OCI-LY7 (cell line): ENCODE data around the gene CDK14. TPM values are rescaled to one million over a fixed set of nuclear protein-coding genes. Genes with fewer than 3 reads are reported as not detected.

Source experiments
- BruUV-seq: library from RNA; stranded (reverse); fragments of 400-500 nt; replicated peaks from 2 replicates; lab custom pipeline; 2021; lab: Mats Ljungman, UMichigan
- CTCF ChIA-PET: fragments of 300-600 bp; sonication (Branson Sonifier 250); formaldehyde crosslinking; loops from one replicate; lab custom pipeline; 2022; ENCODE audit warnings: antibody characterized with exemption; ENCODE audit not compliant: unreplicated experiment; lab: Charles Lee
- POLR2A ChIA-PET: fragments of 300-600 bp; sonication (Branson Sonifier 250); formaldehyde crosslinking; loops from one replicate; lab custom pipeline; 2022; ENCODE audit warnings: antibody characterized with exemption; lab: Charles Lee
- DNase-seq: peaks from one replicate; pipeline ENCODE4 v3.0.0-alpha.2; 2015; ENCODE audit warnings: low spot score
- H2AFZ ChIP-seq: fragments of 200-600 bp; sonication (generic), shearing (Covaris generic); 2 replicates; pipeline ENCODE4 v1.6.1; 2014; ENCODE audit warnings: mild to moderate bottlenecking, antibody characterized with exemption, low read length, moderate library complexity
- H3K27ac ChIP-seq: fragments of 200-600 bp; sonication (generic); 2 replicates; pipeline ENCODE4 v1.5.1; 2014; ENCODE audit warnings: mixed run types, low read depth, mild to moderate bottlenecking, moderate library complexity, low read length, inconsistent platforms; ENCODE audit not compliant: poor library complexity, severe bottlenecking
- H3K36me3 ChIP-seq: fragments of 200-600 bp; sonication (generic); 2 replicates; pipeline ENCODE4 v1.6.1; 2014; ENCODE audit warnings: mild to moderate bottlenecking, antibody characterized with exemption, low read length, moderate library complexity, mixed read lengths; ENCODE audit not compliant: insufficient read depth
- H3K4me1 ChIP-seq: fragments of 200-600 bp; sonication (generic); 2 replicates; pipeline ENCODE4 v1.5.1; 2014; ENCODE audit warnings: mild to moderate bottlenecking, low read length; ENCODE audit not compliant: insufficient read depth, poor library complexity, severe bottlenecking
- H3K4me2 ChIP-seq: fragments of 200-600 bp; sonication (generic); 2 replicates; pipeline ENCODE4 v1.6.1; 2014; ENCODE audit warnings: mild to moderate bottlenecking, low read length
- H3K4me3 ChIP-seq: fragments of 200-600 bp; sonication (generic); 2 replicates; pipeline ENCODE4 v1.5.1; 2014; ENCODE audit warnings: mild to moderate bottlenecking, low read depth, low read length; ENCODE audit not compliant: poor library complexity, severe bottlenecking
- H3K79me2 ChIP-seq: fragments of 200-600 bp; sonication (generic); 2 replicates; pipeline ENCODE4 v1.6.1; 2016; ENCODE audit warnings: low read depth, mild to moderate bottlenecking, low read length, moderate library complexity, mixed read lengths; ENCODE audit not compliant: insufficient read depth
- H3K9me2 ChIP-seq: fragments of 200-600 bp; sonication (generic); 2 replicates; pipeline ENCODE4 v1.6.1; 2016; ENCODE audit warnings: mild to moderate bottlenecking, low read length, mixed read lengths; ENCODE audit not compliant: insufficient read depth
- H3K9me3 ChIP-seq: fragments of 200-600 bp; sonication (generic); 2 replicates; pipeline ENCODE4 v1.6.1; 2014; ENCODE audit warnings: mild to moderate bottlenecking, mixed run types, low read length, mixed read lengths
- H4K20me1 ChIP-seq: fragments of 200-600 bp; sonication (generic); 2 replicates; pipeline ENCODE4 v1.6.1; 2014; ENCODE audit warnings: mild to moderate bottlenecking, antibody characterized with exemption, low read length, moderate library complexity, mixed read lengths; ENCODE audit not compliant: insufficient read depth
- EZH2phosphoT487 ChIP-seq: fragments of 200-600 bp; sonication (generic); IDR thresholded peaks from 2 replicates; pipeline ENCODE4 v1.6.1; 2018; ENCODE audit warnings: low read depth, borderline replicate concordance, mild to moderate bottlenecking, mixed run types, antibody characterized with exemption, low read length, moderate library complexity, mixed read lengths
- intact Hi-C: fragments of 100-400 bp; cut with micrococcal nuclease; formaldehyde crosslinking; loops from one replicate; pipeline ENCODE4 v1.10.0; 2022; ENCODE audit not compliant: unreplicated experiment
- total RNA-seq, 2 experiments: library from RNA; depleted of rRNA in 1 of 2; stranded (reverse); fragments of >200 nt in 1 of 2; shearing (Covaris generic) in 1 of 2; gene quantifications; 2 replicates each; pipeline ENCODE4 v1.2.3, GENCODE V29; 2014 to 2022
- TF ChIP-seq, protein P1 (sequence below): fragments of 200-600 bp; sonication (generic); conservative IDR thresholded peaks from 2 replicates; pipeline ENCODE4 v1.5.1; 2014; ENCODE audit warnings: mild to moderate bottlenecking, antibody characterized with exemption, low read length, moderate library complexity, mixed read lengths

Gene CDK14
- total RNA-seq, 2 experiments from 2014 or later, result 90.7 to 111 TPM

DNA sequence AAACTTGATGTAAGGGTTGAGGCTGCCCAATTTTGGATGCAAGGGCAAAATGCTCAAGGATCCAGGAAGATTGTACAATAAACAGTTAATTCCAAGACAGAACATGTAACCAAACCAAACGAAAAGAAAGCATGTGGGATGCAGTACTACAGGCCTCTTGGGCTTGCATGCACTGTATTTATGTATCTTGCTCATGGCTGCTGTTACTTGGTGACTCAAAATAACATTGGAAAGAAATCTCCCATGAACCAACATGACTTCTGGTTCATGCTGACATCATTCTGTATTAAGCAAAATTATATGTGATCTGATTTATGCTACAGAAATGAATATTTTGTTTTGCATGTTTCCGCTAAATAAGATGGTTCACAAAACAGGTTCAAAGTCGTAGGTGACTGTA lies 602.2 kb downstream of the CDK14 start:
- H3K9me3 ChIP-seq, result no peaks in the 10 kb centered on the region
- H3K4me1 ChIP-seq, result peaks cover 7% of the 10 kb centered on the region
- no peak for TF ChIP-seq EZH2phosphoT487
- TF ChIP-seq, protein P1, sequence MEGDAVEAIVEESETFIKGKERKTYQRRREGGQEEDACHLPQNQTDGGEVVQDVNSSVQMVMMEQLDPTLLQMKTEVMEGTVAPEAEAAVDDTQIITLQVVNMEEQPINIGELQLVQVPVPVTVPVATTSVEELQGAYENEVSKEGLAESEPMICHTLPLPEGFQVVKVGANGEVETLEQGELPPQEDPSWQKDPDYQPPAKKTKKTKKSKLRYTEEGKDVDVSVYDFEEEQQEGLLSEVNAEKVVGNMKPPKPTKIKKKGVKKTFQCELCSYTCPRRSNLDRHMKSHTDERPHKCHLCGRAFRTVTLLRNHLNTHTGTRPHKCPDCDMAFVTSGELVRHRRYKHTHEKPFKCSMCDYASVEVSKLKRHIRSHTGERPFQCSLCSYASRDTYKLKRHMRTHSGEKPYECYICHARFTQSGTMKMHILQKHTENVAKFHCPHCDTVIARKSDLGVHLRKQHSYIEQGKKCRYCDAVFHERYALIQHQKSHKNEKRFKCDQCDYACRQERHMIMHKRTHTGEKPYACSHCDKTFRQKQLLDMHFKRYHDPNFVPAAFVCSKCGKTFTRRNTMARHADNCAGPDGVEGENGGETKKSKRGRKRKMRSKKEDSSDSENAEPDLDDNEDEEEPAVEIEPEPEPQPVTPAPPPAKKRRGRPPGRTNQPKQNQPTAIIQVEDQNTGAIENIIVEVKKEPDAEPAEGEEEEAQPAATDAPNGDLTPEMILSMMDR, result no peak
- no peak for DNase-seq
- H3K4me3 ChIP-seq, result no peak overlapping the region
- no peaks in the 10 kb centered on the region for H3K9me2 ChIP-seq
- no peak overlapping the region for H2AFZ ChIP-seq
- CTCF ChIA-PET, result no interaction called here
- no peaks in the 10 kb centered on the region for H3K79me2 ChIP-seq
- no peaks in the 10 kb centered on the region for H3K36me3 ChIP-seq
- BruUV-seq, result no TSS peak
- intact Hi-C loops, result no loop called here
- no peaks in the 10 kb centered on the region for H4K20me1 ChIP-seq
- no peak overlapping the region for H3K27ac ChIP-seq
- H3K4me2 ChIP-seq, result no peak overlapping the region
- POLR2A ChIA-PET, result no interaction called here

DNA sequence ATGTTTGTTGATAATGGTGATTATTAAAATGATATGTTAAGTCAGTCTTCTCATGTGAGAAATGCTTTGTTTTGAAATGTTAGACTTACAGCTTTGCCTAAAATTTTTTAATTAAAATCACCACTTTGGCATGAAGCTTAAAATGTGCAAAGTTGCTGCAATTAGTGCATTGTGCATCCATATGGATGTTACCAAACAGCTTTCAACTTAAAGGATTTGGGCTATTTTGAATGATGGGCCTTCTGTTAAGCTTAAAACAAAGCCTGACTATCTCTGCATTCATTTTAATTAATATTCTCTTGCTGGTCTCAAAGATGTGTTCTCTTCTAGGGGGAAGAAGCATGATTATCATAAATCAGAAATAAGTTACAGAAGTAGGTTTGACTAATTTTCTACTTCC lies 603.5 kb downstream of the CDK14 start:
- H3K9me2 ChIP-seq, result no peaks in the 10 kb centered on the region
- no peaks in the 10 kb centered on the region for H4K20me1 ChIP-seq
- H3K79me2 ChIP-seq, result no peaks in the 10 kb centered on the region
- no peak overlapping the region for H2AFZ ChIP-seq
- no peak for TF ChIP-seq EZH2phosphoT487
- TF ChIP-seq, protein P1, result no peak
- ChIA-PET CTCF (no interaction called here), POLR2A (interaction anchor here (0.7 kb wide), 1 partner anchor 63 kb away, joined by 3 read pairs; no protein-coding TSS in a partner anchor)
- no peaks in the 10 kb centered on the region for H3K9me3 ChIP-seq
- no peak for DNase-seq
- no peak overlapping the region for H3K4me3 ChIP-seq
- H3K36me3 ChIP-seq, result no peaks in the 10 kb centered on the region
- H3K27ac ChIP-seq, result no peak overlapping the region
- intact Hi-C loops, result no loop called here
- peaks cover 7% of the 10 kb centered on the region for H3K4me1 ChIP-seq
- no peak overlapping the region for H3K4me2 ChIP-seq
- no TSS peak for BruUV-seq

DNA sequence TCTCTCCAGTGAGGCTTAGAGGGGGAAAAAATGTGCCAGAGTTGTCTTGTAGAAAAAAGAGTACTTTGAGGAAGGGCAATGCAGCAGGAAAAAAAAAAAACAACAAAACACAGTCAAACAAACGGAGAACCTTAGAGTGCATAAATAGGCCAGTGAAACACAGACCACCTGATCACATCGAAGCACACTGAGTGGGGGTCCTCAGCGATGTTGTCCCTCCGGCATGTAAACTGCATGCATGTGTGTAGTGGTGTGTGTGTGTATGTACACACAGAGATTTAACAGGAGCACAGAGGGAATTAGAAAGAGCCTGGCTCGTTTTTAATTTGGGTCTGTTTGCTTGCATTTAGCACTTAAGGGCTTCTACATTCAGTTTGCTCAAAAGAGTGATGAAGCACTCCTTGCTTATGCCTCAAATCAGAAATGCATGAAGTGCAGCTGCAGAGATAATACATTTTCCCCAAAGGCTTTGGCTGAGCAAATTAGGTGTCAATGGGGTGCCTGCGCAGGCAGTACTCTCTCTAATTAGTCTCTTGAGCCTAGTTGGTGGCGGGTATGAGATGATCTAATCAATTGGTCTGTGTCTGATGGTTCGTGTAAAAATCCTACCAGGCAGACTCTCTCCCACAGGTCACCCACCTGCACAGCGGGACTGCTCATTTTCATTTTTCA lies 605.5 kb downstream of the CDK14 start:
- TF ChIP-seq, protein P1, result no peak
- TF ChIP-seq EZH2phosphoT487, result no peak
- Histone ChIP-seq H3K36me3 (no peaks in the 10 kb centered on the region), H3K27ac (no peak overlapping the region), H3K79me2 (no peaks in the 10 kb centered on the region), H3K4me1 (peaks cover 7% of the 10 kb centered on the region), H3K9me3 (no peaks in the 10 kb centered on the region), H2AFZ (no peak overlapping the region), H3K9me2 (no peaks in the 10 kb centered on the region), H3K4me3 (no peak overlapping the region), H3K4me2 (no peak overlapping the region), H4K20me1 (no peaks in the 10 kb centered on the region)
- intact Hi-C loops, result no loop called here
- BruUV-seq, result no TSS peak
- POLR2A ChIA-PET, result interaction anchor here (0.8 to 1.0 kb wide), 2 partner anchors 39 to 165 kb away, joined by 4 read pairs; no protein-coding TSS in a partner anchor
- CTCF ChIA-PET, result no interaction called here
- DNase-seq, result no peak
